Thymus (tissue), 11 donors: ENCODE measurements around the gene CPEB1. TPM values are rescaled to one million over a fixed set of nuclear protein-coding genes. Genes with fewer than 3 reads are reported as not detected.

Source experiments
- DNase-seq, 9 donors: peaks; one replicate each; pipeline ENCODE4 v3.0.0-alpha.2; 2013; ENCODE audit warnings: low spot score in 9 of 9, low read depth in 6 of 9, missing footprints in 1 of 9
- H3K27ac ChIP-seq, 2 donors: one replicate each; pipeline ENCODE4 v1.5.1; 2013; ENCODE audit warnings: control low read depth in 1 of 2, low read depth in 1 of 2, low read length in 1 of 2, mild to moderate bottlenecking in 1 of 2, moderate library complexity in 1 of 2
- H3K27me3 ChIP-seq, 2 donors: one replicate each; pipeline ENCODE4 v1.5.1; 2013; ENCODE audit warnings: low read length in 1 of 2; ENCODE audit not compliant: control insufficient read depth in 2 of 2, insufficient read depth in 1 of 2
- H3K36me3 ChIP-seq, 2 donors: one replicate each; pipeline ENCODE4 v1.5.1; 2013; ENCODE audit warnings: low read length in 1 of 2, mild to moderate bottlenecking in 1 of 2, moderate library complexity in 1 of 2; ENCODE audit not compliant: control insufficient read depth in 2 of 2, insufficient read depth in 2 of 2
- H3K4me1 ChIP-seq, 2 donors: one replicate each; pipeline ENCODE4 v1.5.1; 2013; ENCODE audit warnings: low read length in 2 of 2; ENCODE audit not compliant: control insufficient read depth in 2 of 2, insufficient read depth in 2 of 2
- H3K4me3 ChIP-seq, 2 donors: one replicate each; pipeline ENCODE4 v1.5.1; 2013; ENCODE audit warnings: low read length in 2 of 2, control low read depth in 1 of 2, mild to moderate bottlenecking in 1 of 2
- H3K9me3 ChIP-seq, 2 donors: one replicate each; pipeline ENCODE4 v1.5.1; 2013; ENCODE audit warnings: low read length in 1 of 2, mild to moderate bottlenecking in 1 of 2; ENCODE audit not compliant: control insufficient read depth in 2 of 2, insufficient read depth in 1 of 2
- WGBS: extraction: QIAGEN DNeasy Blood & Tissue Kit; methylation state at CpG from one replicate; pipeline ENCODE4 v1.1.7; 2013; 5-methylcytosine and 5-hydroxymethylcytosine counted together
- polyA plus RNA-seq: library from polyadenylated mRNA; stranded (reverse); fragments of 200-250 nt; gene quantifications from one replicate; pipeline ENCODE4 v1.2.3, GENCODE V29; 2013
- total RNA-seq: library from RNA; stranded (reverse); fragments of 120-200 nt; gene quantifications from one replicate; pipeline ENCODE4 v1.2.4, GENCODE V29; 2013
- donor health status: healthy.

Gene CPEB1
- total and polyA plus RNA-seq, 2 donors: 0.09 to 0.64 TPM

GRCh38 chr15:82567661-82568060, 79.5 kb downstream of the CPEB1 start:
- Histone ChIP-seq H3K36me3 (no peaks in the 10 kb centered on the region), H3K4me3 (no peak overlapping the region), H3K27me3 (peaks cover 0 to 24% of the 10 kb centered on the region in 2 donors), H3K9me3 (no peaks in the 10 kb centered on the region), H3K27ac (no peak overlapping the region), H3K4me1 (no peaks in the 10 kb centered on the region)
- no peak for DNase-seq
- 94% methylated on average over 2 of the region's 2 CpGs for WGBS

- WGBS: 97% methylated on average over 1 of the region's 1 CpG
- no peak for DNase-seq
- H3K36me3 ChIP-seq: no peaks in the 10 kb centered on the region
- H3K27ac ChIP-seq: no peak overlapping the region
- peaks cover 0 to 15% of the 10 kb centered on the region in 2 donors for H3K27me3 ChIP-seq
- no peaks in the 10 kb centered on the region for H3K4me1 ChIP-seq
- no peaks in the 10 kb centered on the region for H3K9me3 ChIP-seq
- H3K4me3 ChIP-seq: no peak overlapping the region
Observed at GRCh38 chr15:82566690-82567089, 80.5 kb downstream of the CPEB1 start.

- H3K36me3 ChIP-seq: no peaks in the 10 kb centered on the region
- H3K9me3 ChIP-seq: no peaks in the 10 kb centered on the region
- no peak overlapping the region for H3K27ac ChIP-seq
- peaks cover 0 to 8% of the 10 kb centered on the region in 2 donors for H3K27me3 ChIP-seq
- DNase-seq: no peak
- H3K4me3 ChIP-seq: no peak overlapping the region
- H3K4me1 ChIP-seq: no peaks in the 10 kb centered on the region
- 85% methylated on average over 1 of the region's 1 CpG for WGBS
Observed at GRCh38 chr15:82558502-82558901, 88.7 kb downstream of the CPEB1 start.

GRCh38 chr15:82556315-82557035, 90.7 kb downstream of the CPEB1 start:
- Histone ChIP-seq H3K9me3 (no peaks in the 10 kb centered on the region), H3K36me3 (no peaks in the 10 kb centered on the region), H3K27ac (no peak overlapping the region), H3K27me3 (peaks cover 0 to 10% of the 10 kb centered on the region in 2 donors), H3K4me1 (no peaks in the 10 kb centered on the region), H3K4me3 (no peak overlapping the region)
- WGBS: 94% methylated on average over 7 of the region's 7 CpGs
- no peak for DNase-seq

DNA sequence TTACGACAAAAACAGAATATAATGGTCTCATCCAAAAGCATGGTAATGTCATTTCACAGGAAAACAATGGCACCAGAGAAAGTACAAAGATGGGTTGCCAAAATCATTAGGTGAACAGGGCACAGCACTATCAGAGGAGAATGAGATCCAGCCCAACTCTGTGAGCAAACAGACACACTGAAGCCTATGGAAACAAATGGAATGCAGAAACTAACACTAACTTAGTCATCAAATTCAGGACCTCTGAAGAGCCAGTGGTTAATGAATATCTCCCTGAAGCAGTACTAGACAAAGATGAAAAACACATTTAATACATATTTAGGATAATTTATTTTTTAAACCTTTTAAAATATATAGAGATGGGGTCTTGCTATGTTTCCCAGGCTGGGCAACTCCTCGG, 92.3 kb downstream of the CPEB1 start:
- WGBS: 98% methylated on average over 2 of the region's 2 CpGs
- Histone ChIP-seq H3K4me1 (no peaks in the 10 kb centered on the region), H3K27me3 (peaks cover 0 to 10% of the 10 kb centered on the region in 2 donors), H3K36me3 (no peaks in the 10 kb centered on the region), H3K4me3 (no peak overlapping the region), H3K27ac (no peak overlapping the region), H3K9me3 (no peaks in the 10 kb centered on the region)
- no peak for DNase-seq

GRCh38 chr15:82554351-82554750, 92.8 kb downstream of the CPEB1 start:
- H3K4me1 ChIP-seq: no peaks in the 10 kb centered on the region
- H3K4me3 ChIP-seq: no peak overlapping the region
- 97% methylated on average over 1 of the region's 1 CpG for WGBS
- H3K27ac ChIP-seq: no peak overlapping the region
- no peaks in the 10 kb centered on the region for H3K36me3 ChIP-seq
- H3K9me3 ChIP-seq: no peaks in the 10 kb centered on the region
- no peak for DNase-seq
- H3K27me3 ChIP-seq: peaks cover 0 to 10% of the 10 kb centered on the region in 2 donors

GRCh38 chr15:82553846-82554245, 93.3 kb downstream of the CPEB1 start:
- no peaks in the 10 kb centered on the region for H3K4me1 ChIP-seq
- no peak for DNase-seq
- no peaks in the 10 kb centered on the region for H3K36me3 ChIP-seq
- H3K9me3 ChIP-seq: no peaks in the 10 kb centered on the region
- peaks cover 0 to 10% of the 10 kb centered on the region in 2 donors for H3K27me3 ChIP-seq
- no peak overlapping the region for H3K4me3 ChIP-seq
- 97% methylated on average over 1 of the region's 1 CpG for WGBS
- no peak overlapping the region for H3K27ac ChIP-seq

GRCh38 chr15:82552861-82553260, 94.3 kb downstream of the CPEB1 start:
- 97% methylated on average over 2 of the region's 2 CpGs for WGBS

DNA sequence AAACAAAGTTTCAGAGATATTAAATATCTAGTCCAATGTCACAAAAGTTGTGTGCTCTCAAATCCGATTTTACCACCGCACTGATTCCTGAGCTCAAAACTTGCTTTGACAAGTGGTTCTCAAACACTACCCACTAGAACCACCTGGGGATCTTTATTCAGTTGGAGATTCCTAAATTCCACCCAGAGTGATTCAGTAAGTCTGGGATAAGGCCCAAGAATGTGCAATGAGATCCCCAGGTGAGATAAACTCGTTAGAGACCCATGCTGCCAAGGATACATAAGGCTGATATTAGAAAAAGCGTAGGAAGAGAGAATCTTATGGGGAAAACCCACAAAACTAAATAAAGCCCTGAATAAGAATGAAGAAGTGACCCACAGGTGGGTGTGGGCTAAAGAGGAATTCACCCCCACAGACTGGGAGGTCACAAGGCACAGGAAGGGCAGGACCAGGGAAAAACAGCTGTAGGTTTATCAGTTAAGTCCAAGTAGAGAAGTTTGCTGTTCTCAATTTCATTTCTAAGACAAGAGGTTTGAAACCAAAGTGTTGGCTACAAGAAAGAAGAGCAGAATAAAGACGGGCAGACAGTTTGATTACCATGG, 95.4 kb downstream of the CPEB1 start:
- 80% methylated on average over 5 of the region's 5 CpGs for WGBS
- DNase-seq: no peak

More at GRCh38 chr15:82552861-82553260, 94.3 kb downstream of the CPEB1 start:
- H3K4me1 ChIP-seq: no peaks in the 10 kb centered on the region
- peaks cover 0 to 10% of the 10 kb centered on the region in 2 donors for H3K27me3 ChIP-seq
- no peak overlapping the region for H3K27ac ChIP-seq
- H3K36me3 ChIP-seq: no peaks in the 10 kb centered on the region
- DNase-seq: no peak
- no peak overlapping the region for H3K4me3 ChIP-seq
- no peaks in the 10 kb centered on the region for H3K9me3 ChIP-seq

More for the DNA sequence above, 95.4 kb downstream of the CPEB1 start:
- peaks cover 0 to 8% of the 10 kb centered on the region in 2 donors for H3K27me3 ChIP-seq
- H3K4me1 ChIP-seq: no peaks in the 10 kb centered on the region
- H3K36me3 ChIP-seq: no peaks in the 10 kb centered on the region
- no peak overlapping the region for H3K27ac ChIP-seq
- H3K4me3 ChIP-seq: no peak overlapping the region
- no peaks in the 10 kb centered on the region for H3K9me3 ChIP-seq
